ENCODE results near the gene RHOV. TPM values are rescaled to one million over a fixed set of nuclear protein-coding genes. Genes with fewer than 3 reads are reported as not detected.

Gene RHOV, protein sequence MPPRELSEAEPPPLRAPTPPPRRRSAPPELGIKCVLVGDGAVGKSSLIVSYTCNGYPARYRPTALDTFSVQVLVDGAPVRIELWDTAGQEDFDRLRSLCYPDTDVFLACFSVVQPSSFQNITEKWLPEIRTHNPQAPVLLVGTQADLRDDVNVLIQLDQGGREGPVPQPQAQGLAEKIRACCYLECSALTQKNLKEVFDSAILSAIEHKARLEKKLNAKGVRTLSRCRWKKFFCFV
- total RNA-seq (0.13 TPM), polyA plus RNA-seq (ENCODE audit: insufficient read depth in 1 of 8, insufficient read length in 8 of 8, low replicate concordance in 1 of 8) (1 to 10 TPM in 1 of 8 donors, under 1 TPM in 7; 0.06 to 3.0 (median 0.41) TPM)
- long read RNA-seq, donor 1 = 0 reads
- long read RNA-seq, donor 2 = 0 reads
- long read RNA-seq, donor 3 = 0 reads
- long read RNA-seq, donor 4 = 0 reads
- long read RNA-seq, donor 5 = 0 reads
- long read RNA-seq, donor 6 = 0 reads
- long read RNA-seq, donor 7 = 0 reads
- long read RNA-seq, donor 8 = 0 reads
- long read RNA-seq, donor 9 = 0 reads
- long read RNA-seq, donor 10 = 0 reads
- long read RNA-seq, donor 11 = 0 reads

GRCh38 chr15:40873694-40874561, at the start of gene RHOV:
Gene RHOV (minus strand): TSS chr15:40874234. CDS start chr15:40874139, 95 bp downstream.
- peak; percentile 43 for DNase-seq
- Histone ChIP-seq H3K27me3 (ENCODE audit: control insufficient read depth, insufficient read depth, low read length) (peaks cover 26% of the 10 kb centered on the region), H3K4me3 (ENCODE audit: low read length) (peak within 1 kb of the TSS; percentile 36), H3K36me3 (ENCODE audit: control insufficient read depth, insufficient read depth, low read length) (no peaks in the 10 kb centered on the region), H3K9me3 (replicated peaks; ENCODE audit: control insufficient read depth, low read depth, low read length) (no peaks in the 10 kb centered on the region), H3K4me1 (ENCODE audit: control insufficient read depth, insufficient read depth, low read length) (peaks cover 6% of the 10 kb centered on the region), H3K27ac (ENCODE audit: low read length) (no peak within 1 kb of the TSS)
- WGBS (ENCODE audit: insufficient coverage) = under 1% methylated on average over 70 of the region's 74 CpGs

- 72% methylated on average over 9 of the region's 9 CpGs for WGBS (ENCODE audit: insufficient coverage)
- no peak overlapping the region for H3K27ac ChIP-seq (ENCODE audit: low read length)
- no peak overlapping the region for H3K4me3 ChIP-seq (ENCODE audit: low read length)
- no peaks in the 10 kb centered on the region for H3K36me3 ChIP-seq (ENCODE audit: control insufficient read depth, insufficient read depth, low read length)
- no peak for DNase-seq
- H3K27me3 ChIP-seq (ENCODE audit: control insufficient read depth, insufficient read depth, low read length) = peaks cover 40% of the 10 kb centered on the region
- peaks cover 55% of the 10 kb centered on the region for H3K4me1 ChIP-seq (ENCODE audit: control insufficient read depth, insufficient read depth, low read length)
- no peaks in the 10 kb centered on the region for H3K9me3 ChIP-seq (replicated peaks; ENCODE audit: control insufficient read depth, low read depth, low read length)
Observed at GRCh38 chr15:40923551-40923950, 49.5 kb upstream of the RHOV start.

DNA sequence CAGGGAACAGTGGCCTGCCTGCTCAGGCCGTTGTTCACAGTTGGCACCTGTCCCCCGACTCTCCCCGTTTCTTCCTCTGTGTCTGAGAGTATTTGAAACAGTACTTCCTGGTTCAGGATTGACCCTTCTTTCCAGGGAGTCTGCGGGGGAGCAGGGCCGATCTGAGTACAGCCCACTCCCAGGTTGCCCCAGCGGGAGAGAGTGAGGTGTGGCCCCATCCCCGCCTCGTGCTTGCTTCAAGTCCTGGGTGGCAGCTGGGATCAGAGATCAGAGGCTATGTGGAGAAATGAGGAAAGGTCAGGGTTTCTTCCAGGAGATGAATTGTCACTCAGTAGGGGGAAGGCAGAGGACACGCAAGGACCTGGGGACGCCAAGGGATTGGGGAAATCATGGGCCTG, 48.6 kb upstream of the RHOV start:
- Histone ChIP-seq H3K27ac (ENCODE audit: low read length) (no peak overlapping the region), H3K4me1 (ENCODE audit: control insufficient read depth, insufficient read depth, low read length) (peaks cover 55% of the 10 kb centered on the region), H3K4me3 (ENCODE audit: low read length) (no peak overlapping the region), H3K27me3 (ENCODE audit: control insufficient read depth, insufficient read depth, low read length) (peaks cover 31% of the 10 kb centered on the region), H3K36me3 (ENCODE audit: control insufficient read depth, insufficient read depth, low read length) (no peaks in the 10 kb centered on the region), H3K9me3 (replicated peaks; ENCODE audit: control insufficient read depth, low read depth, low read length) (no peaks in the 10 kb centered on the region)
- no peak for DNase-seq
- 71% methylated on average over 10 of the region's 10 CpGs for WGBS (ENCODE audit: insufficient coverage)

- Histone ChIP-seq H3K4me1 (ENCODE audit: control insufficient read depth, insufficient read depth, low read length) (peaks cover 50% of the 10 kb centered on the region), H3K4me3 (ENCODE audit: low read length) (no peak overlapping the region), H3K36me3 (ENCODE audit: control insufficient read depth, insufficient read depth, low read length) (no peaks in the 10 kb centered on the region), H3K27me3 (ENCODE audit: control insufficient read depth, insufficient read depth, low read length) (peaks cover 26% of the 10 kb centered on the region), H3K9me3 (replicated peaks; ENCODE audit: control insufficient read depth, low read depth, low read length) (no peaks in the 10 kb centered on the region), H3K27ac (ENCODE audit: low read length) (no peak overlapping the region)
- no peak for DNase-seq
- 42% methylated on average over 2 of the region's 5 CpGs for WGBS (ENCODE audit: insufficient coverage)
Observed at GRCh38 chr15:40921949-40922607, 48.0 kb upstream of the RHOV start.

GRCh38 chr15:40918799-40919392, 44.9 kb upstream of the RHOV start:
- Histone ChIP-seq H3K27me3 (ENCODE audit: control insufficient read depth, insufficient read depth, low read length) (no peaks in the 10 kb centered on the region), H3K9me3 (replicated peaks; ENCODE audit: control insufficient read depth, low read depth, low read length) (no peaks in the 10 kb centered on the region), H3K27ac (ENCODE audit: low read length) (peak overlapping the region; percentile 82), H3K4me3 (ENCODE audit: low read length) (no peak overlapping the region), H3K36me3 (ENCODE audit: control insufficient read depth, insufficient read depth, low read length) (no peaks in the 10 kb centered on the region), H3K4me1 (ENCODE audit: control insufficient read depth, insufficient read depth, low read length) (peaks cover 40% of the 10 kb centered on the region)
- 55% methylated on average over 9 of the region's 19 CpGs for WGBS (ENCODE audit: insufficient coverage)
- DNase-seq = no peak

DNA sequence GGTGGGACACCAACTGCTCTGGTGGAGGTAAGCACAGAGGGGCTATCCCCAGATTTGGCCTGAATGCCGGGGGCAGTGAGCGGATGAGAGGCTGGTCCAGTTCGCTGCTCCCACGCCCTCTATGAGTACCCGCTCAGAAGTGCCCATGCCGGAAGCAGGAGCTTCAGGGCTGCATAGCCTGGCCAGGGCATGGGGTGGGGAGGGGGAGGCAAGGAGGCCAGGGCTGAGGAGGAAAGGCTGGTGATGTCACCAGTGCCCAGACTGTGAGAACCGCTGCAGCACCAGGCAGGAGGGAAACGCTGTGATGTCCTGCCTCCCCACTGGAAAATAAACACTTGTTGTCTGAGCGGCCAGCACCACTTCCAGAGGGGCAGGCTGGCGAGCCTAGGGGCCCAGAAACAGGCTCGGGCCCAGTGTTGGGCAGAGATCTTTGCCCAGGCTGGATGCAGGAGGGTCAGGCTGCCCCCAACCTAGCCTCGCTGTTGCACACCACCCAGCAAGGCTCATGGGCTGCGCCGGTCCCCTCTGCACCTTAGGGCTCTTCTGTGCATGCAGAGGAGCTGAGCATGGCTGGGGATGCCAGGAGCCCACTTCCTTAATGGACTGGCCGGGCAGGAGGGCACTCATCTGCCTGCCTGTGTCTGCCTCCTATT, 44.2 kb upstream of the RHOV start:
- Histone ChIP-seq H3K9me3 (replicated peaks; ENCODE audit: control insufficient read depth, low read depth, low read length) (no peaks in the 10 kb centered on the region), H3K27me3 (ENCODE audit: control insufficient read depth, insufficient read depth, low read length) (no peaks in the 10 kb centered on the region), H3K4me1 (ENCODE audit: control insufficient read depth, insufficient read depth, low read length) (peaks cover 33% of the 10 kb centered on the region), H3K36me3 (ENCODE audit: control insufficient read depth, insufficient read depth, low read length) (no peaks in the 10 kb centered on the region), H3K27ac (ENCODE audit: low read length) (peak overlapping the region; percentile 82), H3K4me3 (ENCODE audit: low read length) (no peak overlapping the region)
- WGBS (ENCODE audit: insufficient coverage) = 78% methylated on average over 13 of the region's 15 CpGs
- DNase-seq = no peak

GRCh38 chr15:40917585-40917984, 43.6 kb upstream of the RHOV start:
- H3K27ac ChIP-seq (ENCODE audit: low read length) = peak overlapping the region; percentile 82
- H3K27me3 ChIP-seq (ENCODE audit: control insufficient read depth, insufficient read depth, low read length) = no peaks in the 10 kb centered on the region
- DNase-seq = no peak
- no peaks in the 10 kb centered on the region for H3K36me3 ChIP-seq (ENCODE audit: control insufficient read depth, insufficient read depth, low read length)
- peaks cover 29% of the 10 kb centered on the region for H3K4me1 ChIP-seq (ENCODE audit: control insufficient read depth, insufficient read depth, low read length)
- no peak overlapping the region for H3K4me3 ChIP-seq (ENCODE audit: low read length)
- 46% methylated on average over 4 of the region's 11 CpGs for WGBS (ENCODE audit: insufficient coverage)
- no peaks in the 10 kb centered on the region for H3K9me3 ChIP-seq (replicated peaks; ENCODE audit: control insufficient read depth, low read depth, low read length)

DNA sequence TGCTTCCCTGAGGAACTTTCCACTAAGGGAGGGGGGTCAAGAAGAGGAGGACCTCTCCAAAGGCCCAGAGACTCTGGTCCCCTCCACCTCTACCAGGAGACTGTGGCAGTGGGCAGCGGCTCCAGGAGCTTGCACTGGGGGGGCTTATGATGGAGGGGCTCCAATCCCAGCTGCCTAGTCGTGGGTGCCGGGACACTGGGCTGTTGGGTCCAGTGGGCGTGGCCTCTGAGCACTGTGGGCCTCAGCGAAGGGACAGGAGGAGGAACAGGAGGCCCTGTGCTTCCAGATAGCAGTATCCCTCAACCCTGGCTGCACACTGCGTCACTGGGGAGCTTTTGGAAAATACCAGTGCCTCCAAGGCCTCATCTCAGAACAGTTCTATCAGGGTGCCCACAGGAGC, 41.6 kb upstream of the RHOV start:
- Histone ChIP-seq H3K4me1 (ENCODE audit: control insufficient read depth, insufficient read depth, low read length) (peaks cover 37% of the 10 kb centered on the region), H3K27me3 (ENCODE audit: control insufficient read depth, insufficient read depth, low read length) (no peaks in the 10 kb centered on the region), H3K9me3 (replicated peaks; ENCODE audit: control insufficient read depth, low read depth, low read length) (no peaks in the 10 kb centered on the region), H3K36me3 (ENCODE audit: control insufficient read depth, insufficient read depth, low read length) (no peaks in the 10 kb centered on the region), H3K27ac (ENCODE audit: low read length) (peak overlapping the region; percentile 74), H3K4me3 (ENCODE audit: low read length) (no peak overlapping the region)
- no peak for DNase-seq
- WGBS (ENCODE audit: insufficient coverage) = 49% methylated on average over 5 of the region's 6 CpGs

DNA sequence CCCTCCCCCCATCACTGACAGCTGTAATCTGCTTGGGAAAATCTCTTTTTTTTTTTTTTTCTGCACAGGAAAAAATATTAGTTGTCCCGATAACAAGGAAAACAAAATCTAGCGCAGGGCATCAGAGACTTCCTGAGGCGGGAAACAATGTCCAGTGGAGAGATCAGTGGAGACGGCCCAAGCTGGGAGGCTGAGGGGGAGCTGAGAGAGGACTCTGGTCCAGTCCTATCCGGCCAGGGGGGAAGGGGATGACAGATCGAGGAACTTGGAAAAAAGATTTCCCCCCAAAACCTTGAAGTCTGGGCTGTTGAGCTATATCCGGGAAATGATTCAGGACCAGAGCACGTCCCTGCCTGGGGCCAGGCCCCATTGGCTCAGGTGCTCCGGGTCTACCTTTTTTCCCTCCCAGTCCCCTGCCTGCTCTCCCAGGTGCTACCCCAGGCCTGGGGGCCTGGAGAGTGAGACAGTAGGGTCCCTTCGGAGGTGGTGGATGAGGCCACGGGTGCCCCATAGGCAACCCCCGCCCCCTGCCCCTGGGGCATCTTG, 41.2 kb upstream of the RHOV start:
- Histone ChIP-seq H3K36me3 (ENCODE audit: control insufficient read depth, insufficient read depth, low read length) (no peaks in the 10 kb centered on the region), H3K27ac (ENCODE audit: low read length) (peak overlapping the region; percentile 74), H3K4me1 (ENCODE audit: control insufficient read depth, insufficient read depth, low read length) (peaks cover 42% of the 10 kb centered on the region), H3K9me3 (replicated peaks; ENCODE audit: control insufficient read depth, low read depth, low read length) (no peaks in the 10 kb centered on the region), H3K27me3 (ENCODE audit: control insufficient read depth, insufficient read depth, low read length) (no peaks in the 10 kb centered on the region), H3K4me3 (ENCODE audit: low read length) (no peak overlapping the region)
- DNase-seq = no peak
- 53% methylated on average over 5 of the region's 12 CpGs for WGBS (ENCODE audit: insufficient coverage)

Measured in muscle of leg (tissue), 16 donors.